ENCODE results near the gene PRXL2C. TPM values are rescaled to one million over a fixed set of nuclear protein-coding genes. Genes with fewer than 3 reads are reported as not detected.
"Not testable (repeated sequence)": the region's sequence is repeated elsewhere in the genome, so short reads cannot be mapped to it uniquely, and the experiment has no call there.

The PRXL2C gene
- total RNA-seq, 4 donors from 2014 or later = 16.7 to 25.6 (median 22.5) TPM

DNA sequence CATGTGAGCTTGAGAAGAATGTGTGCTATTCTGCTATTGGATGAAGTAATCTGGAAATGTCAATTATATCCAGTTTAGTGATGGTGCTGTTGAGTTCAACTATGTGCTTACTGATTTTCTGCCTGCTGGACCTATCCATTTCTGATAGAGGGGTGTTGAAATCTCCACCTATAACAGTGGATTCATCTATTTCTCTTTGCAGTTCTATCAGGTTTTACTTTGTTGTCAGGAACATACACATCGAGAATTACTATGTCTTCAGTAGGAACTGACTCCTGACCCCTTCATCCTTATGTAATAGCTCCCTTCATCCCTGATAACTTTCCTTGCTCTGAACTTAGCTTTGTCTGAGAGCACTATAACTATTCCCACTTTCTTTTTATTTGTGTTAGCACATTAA is 18.7 kb downstream of the PRXL2C start:
- 78 to 93% methylated on average over 1 of the region's 1 CpG for WGBS, 2 donors
- intact Hi-C loops (cut with DNase I) = no loop called here

DNA sequence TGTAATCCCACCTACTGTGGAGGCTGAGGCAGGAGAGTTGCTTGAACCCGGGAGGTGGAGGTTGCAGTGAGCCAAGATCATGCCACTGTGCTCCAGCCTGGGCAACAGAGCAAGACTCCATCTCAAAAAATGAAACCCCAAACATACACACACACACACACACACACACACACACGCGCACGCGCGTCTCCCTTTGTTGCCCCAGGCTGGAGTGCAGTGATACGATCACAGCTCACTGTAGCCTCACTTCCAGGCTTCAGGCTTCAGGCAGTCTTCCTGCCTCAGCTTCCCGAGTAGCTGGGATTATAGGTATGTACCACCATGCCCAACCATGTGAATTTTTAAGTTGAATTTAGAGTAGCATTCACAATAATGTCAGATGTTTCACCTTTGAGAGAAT is 21.5 kb downstream of the PRXL2C start:
- 84 to 91% methylated on average over 8 of the region's 8 CpGs for WGBS, 2 donors
- H3K4me3 ChIP-seq (replicated peaks in 1 of 3); H3K4me1 ChIP-seq; H3K27me3 ChIP-seq; intact Hi-C loops (cut with DNase I); DNase-seq; H3K9me3 ChIP-seq; H3K27ac ChIP-seq; H3K36me3 ChIP-seq: not testable (repeated sequence)

More for the DNA sequence above, 18.7 kb downstream of the PRXL2C start:
- Histone ChIP-seq H3K4me1 (no peaks in the 10 kb centered on the region), H3K27me3 (no peaks in the 10 kb centered on the region), H3K27ac (no peak overlapping the region), H3K4me3 (replicated peaks in 1 of 3) (no peak overlapping the region), H3K9me3 (no peaks in the 10 kb centered on the region), H3K36me3 (no peaks in the 10 kb centered on the region)
- no peak for DNase-seq
- TF ChIP-seq, protein P1, sequence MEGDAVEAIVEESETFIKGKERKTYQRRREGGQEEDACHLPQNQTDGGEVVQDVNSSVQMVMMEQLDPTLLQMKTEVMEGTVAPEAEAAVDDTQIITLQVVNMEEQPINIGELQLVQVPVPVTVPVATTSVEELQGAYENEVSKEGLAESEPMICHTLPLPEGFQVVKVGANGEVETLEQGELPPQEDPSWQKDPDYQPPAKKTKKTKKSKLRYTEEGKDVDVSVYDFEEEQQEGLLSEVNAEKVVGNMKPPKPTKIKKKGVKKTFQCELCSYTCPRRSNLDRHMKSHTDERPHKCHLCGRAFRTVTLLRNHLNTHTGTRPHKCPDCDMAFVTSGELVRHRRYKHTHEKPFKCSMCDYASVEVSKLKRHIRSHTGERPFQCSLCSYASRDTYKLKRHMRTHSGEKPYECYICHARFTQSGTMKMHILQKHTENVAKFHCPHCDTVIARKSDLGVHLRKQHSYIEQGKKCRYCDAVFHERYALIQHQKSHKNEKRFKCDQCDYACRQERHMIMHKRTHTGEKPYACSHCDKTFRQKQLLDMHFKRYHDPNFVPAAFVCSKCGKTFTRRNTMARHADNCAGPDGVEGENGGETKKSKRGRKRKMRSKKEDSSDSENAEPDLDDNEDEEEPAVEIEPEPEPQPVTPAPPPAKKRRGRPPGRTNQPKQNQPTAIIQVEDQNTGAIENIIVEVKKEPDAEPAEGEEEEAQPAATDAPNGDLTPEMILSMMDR (IDR thresholded peaks at IDR 0.05) = no peak
- no peak for TF ChIP-seq POLR2A (IDR thresholded peaks at IDR 0.05)

DNA sequence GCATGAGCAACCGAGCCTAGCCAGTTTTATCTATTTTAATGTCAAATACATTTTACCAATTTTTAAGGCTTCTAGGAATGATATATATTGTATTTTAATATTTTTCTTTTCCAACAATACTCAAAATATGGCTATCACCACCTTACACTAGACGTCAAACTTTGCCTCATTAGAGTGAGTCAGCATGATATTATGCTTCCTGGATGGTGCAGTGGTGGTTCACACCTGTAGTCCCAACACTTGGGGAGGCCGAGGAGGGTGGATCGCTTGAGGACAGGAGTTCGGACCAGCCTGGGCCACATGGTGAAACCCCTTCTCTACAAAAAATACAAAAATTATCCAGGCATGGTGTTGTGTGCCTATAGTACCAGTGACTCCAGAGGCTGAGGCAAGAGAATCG is 28.2 kb downstream of the PRXL2C start:
- Histone ChIP-seq H3K4me1 (no peaks in the 10 kb centered on the region), H3K27ac (no peak overlapping the region), H3K27me3 (no peaks in the 10 kb centered on the region), H3K4me3 (replicated peaks in 1 of 3) (no peak overlapping the region), H3K36me3 (no peaks in the 10 kb centered on the region), H3K9me3 (no peaks in the 10 kb centered on the region)
- intact Hi-C loops (cut with DNase I) = loop anchor here (10.0 kb wide), 1 partner anchor 182 kb away; no protein-coding TSS in a partner anchor
- no peak for DNase-seq
- no peak for TF ChIP-seq POLR2A (IDR thresholded peaks at IDR 0.05)
- TF ChIP-seq, protein P1 (IDR thresholded peaks at IDR 0.05) = no peak
- WGBS, 2 donors = 90 to 91% methylated on average over 6 of the region's 6 CpGs

DNA sequence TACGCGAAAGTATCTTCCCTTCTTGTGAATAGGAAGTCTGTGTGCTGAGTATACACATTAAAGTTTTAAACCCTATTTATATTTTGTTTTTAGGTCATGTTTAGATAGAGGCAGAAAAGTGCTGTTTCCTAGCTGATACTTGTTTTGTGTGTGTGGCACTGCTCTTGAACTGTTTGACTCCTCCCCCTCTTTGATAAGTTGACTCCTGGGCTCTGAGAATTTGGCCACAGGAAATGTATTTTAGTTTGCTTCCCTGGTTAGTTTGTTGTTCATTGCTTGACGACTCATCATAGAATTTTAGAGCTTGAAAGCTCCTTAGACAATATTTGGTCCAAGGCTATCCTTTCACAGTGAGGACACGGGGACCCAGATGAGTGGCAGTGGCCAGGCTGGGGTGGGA is 33.5 kb downstream of the PRXL2C start:
- Histone ChIP-seq H3K27me3 (no peaks in the 10 kb centered on the region), H3K4me1 (peaks cover 0 to 5% of the 10 kb centered on the region in 2 donors), H3K9me3 (no peaks in the 10 kb centered on the region), H3K36me3 (no peaks in the 10 kb centered on the region), H3K27ac (no peak overlapping the region), H3K4me3 (replicated peaks in 1 of 3) (no peak overlapping the region)
- intact Hi-C loops (cut with DNase I) = loop anchor here (10.0 kb wide), 1 partner anchor 177 kb away; no protein-coding TSS in a partner anchor
- TF ChIP-seq, protein P1 (IDR thresholded peaks at IDR 0.05) = no peak
- TF ChIP-seq POLR2A (IDR thresholded peaks at IDR 0.05) = no peak
- DNase-seq = no peak
- WGBS, 2 donors = 71 to 75% methylated on average over 4 of the region's 4 CpGs

DNA sequence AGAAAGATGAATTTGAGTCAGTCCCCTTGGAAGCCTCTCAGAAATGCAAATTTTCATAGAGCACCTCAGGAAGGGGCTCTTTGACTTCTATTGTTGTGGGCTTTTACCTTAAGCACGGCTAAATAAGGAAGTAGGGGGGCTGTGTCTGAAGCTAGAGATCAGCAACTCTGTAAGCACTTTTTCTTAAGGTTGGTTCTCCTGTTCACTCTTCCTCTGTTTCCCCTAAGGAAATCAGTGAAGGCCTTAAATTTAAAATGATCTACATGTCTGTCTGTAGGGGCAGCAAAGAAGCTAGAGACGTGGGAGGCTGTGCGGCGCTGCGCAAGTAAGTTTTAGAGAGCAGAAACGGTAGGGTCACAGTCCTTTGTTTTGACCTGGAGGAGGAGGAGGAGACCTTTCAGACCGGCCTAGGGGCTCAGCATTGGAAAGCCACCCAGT is 34.3 kb downstream of the PRXL2C start:
- no peak for DNase-seq
- Histone ChIP-seq H3K36me3 (no peaks in the 10 kb centered on the region), H3K27me3 (no peaks in the 10 kb centered on the region), H3K27ac (no peak overlapping the region), H3K4me3 (replicated peaks in 1 of 3) (no peak overlapping the region), H3K9me3 (no peaks in the 10 kb centered on the region), H3K4me1 (peaks cover 0 to 5% of the 10 kb centered on the region in 2 donors)
- TF ChIP-seq, protein P1 (IDR thresholded peaks at IDR 0.05) = no peak
- TF ChIP-seq POLR2A (IDR thresholded peaks at IDR 0.05) = no peak
- intact Hi-C loops (cut with DNase I) = loop anchor here (10.0 kb wide), 1 partner anchor 176 kb away; no protein-coding TSS in a partner anchor
- WGBS, 2 donors = 67 to 76% methylated on average over 7 of the region's 7 CpGs
